ENCODE data around the gene PDZD4.

- no peak for TF ChIP-seq LEF1 (IDR thresholded peaks at IDR 0.05; ENCODE audit: borderline replicate concordance)
- no peak for TF ChIP-seq FOXA1 (IDR thresholded peaks at IDR 0.05)
- no peak for TF ChIP-seq HDGF (IDR thresholded peaks at IDR 0.05; ENCODE audit: borderline replicate concordance)
- no peak for TF ChIP-seq ZNF384 (IDR thresholded peaks at IDR 0.05)
- no peak for TF ChIP-seq TARDBP (IDR thresholded peaks at IDR 0.05)
These were observed 67.6 kb downstream of the PDZD4 start for GRCh38 chrX:153762626-153763173.
